Progenitor cell of endocrine pancreas (in vitro differentiated cells): ENCODE results near the gene PXK. TPM values are rescaled to one million over a fixed set of nuclear protein-coding genes. Genes with fewer than 3 reads are reported as not detected.
A peak's percentile ranks its signal among the peaks of the same experiment; 100 is the strongest.

ENCODE experiments used
- DNase-seq: peaks from one replicate; pipeline ENCODE4 v3.0.0; 2021; ENCODE audit warnings: low spot score; ENCODE audit not compliant: unreplicated experiment
- H3K27ac Mint-ChIP-seq: 2 replicates; pipeline ENCODE4 v1.8.0; 2021; ENCODE audit warnings: mild to moderate bottlenecking, moderate library complexity, mixed read lengths
- H3K27me3 Mint-ChIP-seq: 2 replicates; pipeline ENCODE4 v1.8.0; 2021; ENCODE audit warnings: mixed read lengths
- H3K36me3 Mint-ChIP-seq: 2 replicates; pipeline ENCODE4 v1.8.0; 2022; ENCODE audit warnings: mixed read lengths; ENCODE audit not compliant: insufficient read depth
- H3K4me1 Mint-ChIP-seq: 2 replicates; pipeline ENCODE4 v1.8.0; 2021; ENCODE audit warnings: low read depth, mixed read lengths
- H3K4me3 Mint-ChIP-seq: 2 replicates; pipeline ENCODE4 v1.8.0; 2021; ENCODE audit warnings: low read depth, mild to moderate bottlenecking, moderate library complexity, mixed read lengths
- H3K9me3 Mint-ChIP-seq: 2 replicates; pipeline ENCODE4 v1.8.0; 2021; ENCODE audit warnings: low read depth, mixed read lengths
- total RNA-seq: library from RNA; stranded (reverse); gene quantifications from 2 replicates; pipeline ENCODE4 v1.2.1, GENCODE V29; 2021
- TF ChIP-seq, protein P1 (sequence below): fragments of 200-600 bp; sonication (generic); IDR thresholded peaks from one replicate; pipeline ENCODE4 v1.5.0; 2021; ENCODE audit warnings: antibody characterized with exemption, mild to moderate bottlenecking; ENCODE audit not compliant: unreplicated experiment

PXK gene
- total RNA-seq, 1 donor from 2014 or later, result 12.5 TPM

DNA sequence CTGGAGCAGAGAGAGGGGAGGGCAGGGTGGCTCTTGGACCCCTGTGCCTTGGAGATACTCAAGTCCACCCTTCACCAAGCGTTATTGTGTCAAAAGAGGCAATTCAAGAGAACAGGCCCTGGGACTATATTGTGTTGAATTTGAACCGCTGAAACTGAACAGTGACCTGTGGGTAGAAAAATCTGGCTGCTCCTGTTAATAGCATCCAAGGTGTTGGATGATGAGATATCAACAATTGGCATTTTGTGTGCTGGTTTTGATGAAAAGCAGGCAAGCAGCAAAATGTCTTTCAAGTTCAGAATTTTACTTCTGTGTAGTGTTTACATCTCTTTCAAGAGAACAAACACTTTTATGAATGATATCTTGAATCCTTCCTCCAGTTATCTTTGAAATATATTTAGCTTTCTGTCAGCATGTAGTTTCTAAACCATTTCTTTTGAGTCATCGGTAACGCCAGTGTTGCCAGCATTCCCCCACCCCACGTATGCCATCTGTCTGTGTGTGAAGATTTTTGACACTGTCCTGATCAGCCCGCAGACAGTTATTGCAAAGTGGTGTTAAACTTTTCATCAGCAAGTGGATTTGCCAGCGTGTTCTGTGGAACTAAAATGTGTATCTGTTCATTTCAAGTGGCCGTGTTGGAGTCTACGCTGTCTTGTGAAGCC, 66.1 kb downstream of the PXK start:
- H3K27ac Mint-ChIP-seq, result no peak overlapping the region
- no peak overlapping the region for H3K4me3 Mint-ChIP-seq

DNA sequence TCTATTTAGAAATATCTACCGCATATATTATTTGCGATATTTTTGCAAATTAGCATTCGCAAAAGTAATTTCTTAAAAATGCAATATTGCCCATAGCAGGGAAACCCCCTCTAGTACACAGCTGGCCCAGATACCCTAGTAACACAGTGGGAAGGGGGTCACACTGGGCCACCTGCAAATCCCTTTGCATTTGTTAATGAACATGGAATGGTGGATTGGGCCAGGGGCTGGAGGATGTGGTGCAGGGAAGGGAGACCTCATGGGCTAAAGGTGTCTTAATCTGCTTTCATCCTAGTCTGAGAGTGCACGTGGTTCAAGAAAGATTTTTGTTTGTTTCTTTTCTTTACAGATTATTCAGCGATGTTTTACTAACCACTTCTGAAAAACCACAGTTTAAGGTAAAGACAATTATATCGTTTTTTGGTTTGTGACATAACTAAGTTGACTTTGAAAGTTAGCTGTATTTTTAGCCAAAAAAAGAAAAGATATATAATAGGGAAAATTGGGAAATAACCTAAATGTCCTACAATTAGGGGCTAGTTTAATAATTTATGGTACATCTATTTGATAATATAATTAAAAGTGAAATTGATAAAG, 70.9 kb downstream of the PXK start:
- Mint-ChIP-seq H3K36me3 (peaks cover 10% of the 10 kb centered on the region), H3K27me3 (no peaks in the 10 kb centered on the region), H3K9me3 (peaks cover 4% of the 10 kb centered on the region), H3K4me1 (no peaks in the 10 kb centered on the region), H3K27ac (no peak overlapping the region), H3K4me3 (no peak overlapping the region)
- DNase-seq, result no peak
- TF ChIP-seq, protein P1, sequence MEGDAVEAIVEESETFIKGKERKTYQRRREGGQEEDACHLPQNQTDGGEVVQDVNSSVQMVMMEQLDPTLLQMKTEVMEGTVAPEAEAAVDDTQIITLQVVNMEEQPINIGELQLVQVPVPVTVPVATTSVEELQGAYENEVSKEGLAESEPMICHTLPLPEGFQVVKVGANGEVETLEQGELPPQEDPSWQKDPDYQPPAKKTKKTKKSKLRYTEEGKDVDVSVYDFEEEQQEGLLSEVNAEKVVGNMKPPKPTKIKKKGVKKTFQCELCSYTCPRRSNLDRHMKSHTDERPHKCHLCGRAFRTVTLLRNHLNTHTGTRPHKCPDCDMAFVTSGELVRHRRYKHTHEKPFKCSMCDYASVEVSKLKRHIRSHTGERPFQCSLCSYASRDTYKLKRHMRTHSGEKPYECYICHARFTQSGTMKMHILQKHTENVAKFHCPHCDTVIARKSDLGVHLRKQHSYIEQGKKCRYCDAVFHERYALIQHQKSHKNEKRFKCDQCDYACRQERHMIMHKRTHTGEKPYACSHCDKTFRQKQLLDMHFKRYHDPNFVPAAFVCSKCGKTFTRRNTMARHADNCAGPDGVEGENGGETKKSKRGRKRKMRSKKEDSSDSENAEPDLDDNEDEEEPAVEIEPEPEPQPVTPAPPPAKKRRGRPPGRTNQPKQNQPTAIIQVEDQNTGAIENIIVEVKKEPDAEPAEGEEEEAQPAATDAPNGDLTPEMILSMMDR, result no peak

More for the DNA sequence above, 66.1 kb downstream of the PXK start:
- H3K9me3 Mint-ChIP-seq, result no peaks in the 10 kb centered on the region
- H3K27me3 Mint-ChIP-seq, result no peaks in the 10 kb centered on the region
- H3K4me1 Mint-ChIP-seq, result no peaks in the 10 kb centered on the region
- DNase-seq, result no peak
- TF ChIP-seq, protein P1, result no peak
- peaks cover 8% of the 10 kb centered on the region for H3K36me3 Mint-ChIP-seq

DNA sequence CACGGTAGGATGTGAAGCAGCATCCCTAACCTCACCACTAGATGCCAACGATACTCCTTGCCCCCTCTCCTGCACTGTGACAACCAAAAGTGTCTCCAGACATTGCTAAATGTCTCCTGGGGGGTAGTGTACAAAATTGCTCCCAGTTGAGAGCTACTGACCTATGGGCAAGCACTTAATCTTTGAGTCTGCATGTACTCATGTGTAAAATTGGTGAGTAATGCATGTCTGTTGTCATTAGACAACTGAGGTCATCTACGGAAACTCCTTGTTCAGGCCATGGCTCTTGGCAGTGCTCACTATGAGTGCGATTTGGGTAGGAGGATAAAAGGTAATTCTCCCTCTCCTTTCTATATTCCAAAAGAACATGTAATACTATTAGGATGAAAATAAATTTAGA, 71.7 kb downstream of the PXK start:
- Mint-ChIP-seq H3K36me3 (peaks cover 11% of the 10 kb centered on the region), H3K9me3 (peaks cover 4% of the 10 kb centered on the region), H3K4me1 (peaks cover 6% of the 10 kb centered on the region), H3K4me3 (no peak overlapping the region), H3K27me3 (no peaks in the 10 kb centered on the region), H3K27ac (no peak overlapping the region)
- TF ChIP-seq, protein P1, result no peak
- DNase-seq, result no peak

DNA sequence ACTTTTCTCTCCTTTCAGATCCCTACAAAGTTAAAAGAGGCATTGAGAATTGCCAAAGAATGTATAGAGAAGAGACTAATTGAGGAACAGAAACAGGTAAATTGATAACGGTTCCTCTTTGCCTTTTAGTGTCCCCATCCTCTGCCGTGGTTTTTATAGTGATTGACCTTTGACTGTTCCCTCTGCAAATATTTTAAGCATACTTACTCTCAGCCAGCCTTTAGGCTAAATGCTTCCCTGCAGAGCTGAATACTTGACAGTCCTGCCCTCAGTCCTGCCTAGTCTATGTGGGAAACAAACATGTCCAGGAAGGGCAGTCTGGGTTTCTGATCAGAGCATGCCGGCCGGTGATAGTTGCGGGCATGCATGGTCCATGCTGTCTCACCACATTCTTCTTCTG, 76.2 kb downstream of the PXK start:
- peaks cover 4% of the 10 kb centered on the region for H3K9me3 Mint-ChIP-seq
- TF ChIP-seq, protein P1, result no peak
- H3K27ac Mint-ChIP-seq, result peak overlapping the region; percentile 6
- H3K4me3 Mint-ChIP-seq, result no peak overlapping the region
- no peak for DNase-seq
- peaks cover 6% of the 10 kb centered on the region for H3K4me1 Mint-ChIP-seq
- H3K36me3 Mint-ChIP-seq, result peaks cover 11% of the 10 kb centered on the region
- H3K27me3 Mint-ChIP-seq, result no peaks in the 10 kb centered on the region

DNA sequence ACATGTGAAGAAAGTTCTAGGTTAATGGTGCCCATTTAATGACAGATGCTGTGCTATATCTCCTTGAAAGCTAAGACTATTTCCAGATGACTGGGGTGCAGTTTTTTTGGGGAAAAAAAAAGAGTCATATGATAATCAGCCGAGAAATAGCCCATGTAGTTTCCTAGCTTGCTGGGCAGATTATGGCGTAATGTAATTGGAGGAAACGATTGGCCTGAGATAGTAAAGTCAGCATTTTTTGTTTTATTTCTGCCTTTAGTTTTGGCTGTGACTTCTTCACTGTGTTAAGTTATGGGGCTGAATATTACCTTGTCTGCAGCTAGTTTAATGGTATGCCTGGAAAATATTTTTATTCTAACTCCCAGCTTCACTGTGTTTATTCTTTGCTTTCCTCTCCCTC, 77.0 kb downstream of the PXK start:
- DNase-seq, result no peak
- Mint-ChIP-seq H3K4me3 (no peak overlapping the region), H3K9me3 (peaks cover 4% of the 10 kb centered on the region), H3K36me3 (peaks cover 11% of the 10 kb centered on the region), H3K27ac (no peak overlapping the region), H3K4me1 (peaks cover 10% of the 10 kb centered on the region), H3K27me3 (no peaks in the 10 kb centered on the region)
- TF ChIP-seq, protein P1, result no peak
